Measurements from ENCODE around the gene RBMS3.

The RBMS3 gene

DNA sequence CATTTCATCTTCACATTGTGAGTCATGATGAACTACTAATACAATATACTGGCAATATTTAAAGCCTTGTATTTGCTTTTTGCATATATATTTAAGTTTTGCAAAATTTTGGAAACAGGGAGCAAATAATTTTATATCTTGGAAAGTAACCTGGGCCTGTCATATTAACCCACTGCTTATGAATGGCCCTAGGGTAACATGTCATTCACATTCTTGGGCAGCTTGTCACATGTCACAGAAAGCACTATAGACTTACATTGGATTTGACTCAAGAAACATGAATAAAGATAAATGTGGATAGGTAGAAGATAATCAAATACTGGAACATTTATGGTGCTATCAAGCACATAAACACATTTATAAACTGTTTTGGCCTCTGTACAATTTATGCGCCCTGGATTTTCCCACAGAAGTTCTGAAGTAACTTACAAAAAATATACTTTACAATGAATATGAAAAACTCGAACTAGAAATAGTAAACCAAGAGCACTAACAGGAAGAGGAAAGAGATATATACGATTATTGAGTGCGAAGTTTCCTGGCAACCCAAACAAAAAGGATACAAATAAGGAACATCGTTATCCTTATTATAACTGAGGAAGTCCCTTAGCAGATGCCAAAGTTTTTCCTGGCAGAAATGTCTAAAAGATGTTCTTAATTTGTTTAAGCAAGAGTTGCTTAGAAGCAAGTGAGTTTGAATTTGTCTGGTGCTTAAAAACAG lies 257.2 kb downstream of the RBMS3 start:
- no peak for DNase-seq

DNA sequence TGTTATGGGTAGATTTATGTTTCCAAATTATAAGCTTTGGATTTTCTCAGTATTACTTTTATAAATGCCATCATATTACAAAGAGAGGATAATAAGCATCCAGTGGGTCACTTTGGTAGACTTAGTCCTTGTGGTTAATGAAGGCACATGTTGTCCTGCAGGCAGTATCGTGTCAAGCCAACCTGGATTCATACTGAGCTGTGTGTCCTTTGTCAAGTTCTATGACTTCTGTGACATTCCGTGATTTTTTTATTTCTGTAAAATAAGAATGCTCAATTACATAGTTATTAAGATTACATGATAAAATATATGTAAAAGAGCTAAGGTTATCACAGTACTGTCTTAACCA lies 257.7 kb downstream of the RBMS3 start:
- no peak for DNase-seq

- no peak for DNase-seq
These were observed 259.7 kb downstream of the RBMS3 start for GRCh38 chr3:29540544-29540943.

GRCh38 chr3:29544701-29545363 lies 264.0 kb downstream of the RBMS3 start:
- DNase-seq, result no peak

- no peak for DNase-seq
These were observed 264.7 kb downstream of the RBMS3 start for GRCh38 chr3:29545615-29546014.

GRCh38 chr3:29552051-29552450 lies 271.2 kb downstream of the RBMS3 start:
- DNase-seq, result no peak

DNA sequence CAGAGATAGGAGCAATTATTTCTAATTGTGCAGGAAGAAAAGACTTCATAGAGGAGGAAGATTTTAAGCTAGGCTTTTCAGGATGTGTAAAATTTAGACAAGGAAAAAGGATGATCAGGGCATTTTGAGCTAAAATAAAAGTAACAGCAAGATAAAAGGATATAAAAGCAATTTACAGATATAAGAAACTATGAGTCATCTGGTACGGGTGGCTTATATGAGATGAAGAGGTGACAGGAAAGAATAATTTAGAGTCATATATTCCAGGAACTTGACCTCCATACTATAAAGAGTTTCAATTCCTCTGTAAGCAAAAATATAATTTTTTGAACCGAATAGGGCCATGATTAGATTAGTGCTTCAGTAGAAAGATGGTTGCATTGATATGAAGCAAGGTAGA lies 273.7 kb downstream of the RBMS3 start:
- DNase-seq, result no peak

DNA sequence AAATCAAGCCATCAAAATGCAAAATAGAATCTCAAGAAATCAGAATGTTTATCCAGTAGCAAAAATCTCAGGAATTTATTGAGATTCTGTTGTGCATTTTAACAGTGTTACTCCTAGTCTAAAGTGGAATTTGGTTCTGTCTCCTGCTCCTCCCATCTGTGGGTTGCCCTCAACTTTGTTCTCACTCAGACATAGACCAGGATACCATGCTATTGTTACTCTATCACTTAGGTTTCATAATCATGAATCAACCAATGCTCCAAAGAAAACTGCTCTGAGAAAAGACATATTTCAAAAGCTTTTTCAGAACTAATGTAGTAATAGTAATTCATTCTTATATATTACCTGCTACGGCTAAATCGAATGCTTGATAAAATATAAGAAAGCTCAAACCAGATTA lies 274.7 kb downstream of the RBMS3 start:
- DNase-seq, result no peak

DNA sequence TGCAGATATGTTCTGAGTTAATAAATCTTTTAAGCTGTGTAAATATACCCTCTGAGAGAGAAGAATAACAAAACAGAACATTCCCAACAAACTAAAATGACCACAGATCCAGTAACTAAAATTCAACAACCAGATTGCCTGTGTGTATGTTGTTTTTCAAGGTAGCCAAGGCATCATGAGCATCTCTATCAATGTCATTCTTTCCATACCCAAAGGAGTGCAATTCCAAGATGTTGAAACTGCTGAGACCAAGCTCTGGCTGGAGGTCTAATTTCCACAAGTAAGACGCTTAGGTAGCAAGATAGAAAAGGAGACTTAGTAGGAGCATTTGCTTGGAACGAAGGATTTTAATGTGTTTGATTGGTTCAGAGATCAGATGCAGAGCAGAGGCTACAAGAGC lies 276.3 kb downstream of the RBMS3 start:
- no peak for DNase-seq

DNA sequence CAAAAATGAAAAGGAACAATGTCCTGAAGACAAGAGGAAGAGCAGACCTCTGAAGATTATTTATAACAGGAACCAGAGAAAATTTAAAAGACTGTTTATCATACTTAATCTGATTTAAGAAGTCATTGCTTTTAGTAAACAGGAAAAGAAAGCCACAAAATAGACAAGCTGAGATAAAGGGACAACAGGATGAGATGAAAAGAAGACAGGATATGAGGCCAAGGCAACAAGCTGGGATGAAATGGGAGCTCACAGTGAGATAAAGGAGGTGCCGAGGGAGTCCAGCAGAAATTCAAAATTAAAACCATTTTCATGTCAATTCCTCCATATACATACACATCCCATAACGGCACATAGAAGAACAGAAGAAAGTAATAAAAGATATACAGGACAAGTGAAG lies 277.0 kb downstream of the RBMS3 start:
- DNase-seq, result no peak

GRCh38 chr3:29559741-29560465 lies 279.0 kb downstream of the RBMS3 start:
- DNase-seq, result no peak

DNA sequence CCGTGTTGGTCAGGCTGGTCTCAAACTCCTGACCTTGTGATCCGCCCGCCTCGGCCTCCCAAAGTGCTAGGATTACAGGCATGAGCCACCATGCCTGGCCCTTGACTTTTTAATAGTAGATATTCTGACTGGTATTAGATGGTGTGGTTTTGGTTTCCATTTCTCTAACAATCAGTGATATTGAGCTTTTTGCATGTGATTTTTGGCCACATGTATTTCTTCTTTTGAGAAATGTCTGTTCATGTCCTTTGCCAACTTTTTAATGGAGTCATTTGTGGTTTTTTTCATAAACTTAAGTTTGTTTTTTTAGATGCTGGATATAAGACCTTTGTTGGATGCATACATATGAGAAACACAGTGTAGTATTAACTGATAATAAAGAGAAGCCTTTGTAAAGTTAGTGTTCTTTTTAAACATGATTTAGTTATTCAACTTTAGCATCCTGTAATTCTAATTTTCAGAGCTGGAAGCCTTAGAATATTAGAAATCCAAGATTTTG lies 280.8 kb downstream of the RBMS3 start:
- no peak for DNase-seq

- no peak for DNase-seq
These were observed 284.4 kb downstream of the RBMS3 start for GRCh38 chr3:29565236-29565635.

- DNase-seq, result no peak
These were observed 286.6 kb downstream of the RBMS3 start for GRCh38 chr3:29567501-29567900.

- DNase-seq, result no peak
These were observed 287.5 kb downstream of the RBMS3 start for GRCh38 chr3:29568355-29568754.

GRCh38 chr3:29576181-29576580 lies 295.3 kb downstream of the RBMS3 start:
- DNase-seq, result no peak

DNA sequence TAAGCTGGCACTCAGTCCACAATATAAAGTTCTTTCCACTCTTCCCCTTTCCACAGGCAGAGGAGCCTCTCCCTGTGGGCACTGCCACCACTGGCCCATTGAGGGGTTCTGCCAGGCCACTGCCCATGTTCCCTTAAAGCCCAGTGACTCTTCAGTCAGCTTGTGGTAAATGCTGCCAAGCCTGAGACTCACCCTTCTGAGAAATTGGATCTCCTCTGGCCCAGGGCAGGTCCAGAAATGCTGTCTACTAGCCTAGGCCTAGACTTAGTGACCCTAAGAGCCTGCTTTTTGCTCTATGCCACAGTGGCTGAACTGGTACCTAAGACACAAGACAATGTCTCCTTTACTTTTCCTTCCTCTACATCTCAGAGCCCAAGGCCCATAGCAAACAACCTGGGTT lies 295.8 kb downstream of the RBMS3 start:
- no peak for DNase-seq

DNA sequence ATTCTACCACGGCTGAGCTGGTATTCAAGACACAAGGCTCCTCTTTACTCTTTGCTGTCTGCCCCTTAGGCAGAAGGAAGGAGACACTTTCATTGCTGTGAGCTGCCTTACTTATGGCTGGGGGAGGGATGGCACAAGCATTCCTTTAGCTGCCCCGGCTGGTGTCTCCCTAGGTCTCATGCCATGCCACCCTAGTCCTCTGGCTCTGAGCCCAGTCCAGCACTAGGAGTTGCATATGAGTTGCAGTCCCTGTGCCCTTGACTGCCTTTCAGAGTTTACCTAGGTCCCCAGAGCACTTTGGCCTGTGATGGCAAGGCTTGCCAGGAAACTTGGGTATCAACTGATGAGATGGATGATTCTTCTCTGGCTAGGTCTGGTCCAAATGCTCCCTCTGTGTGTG lies 296.4 kb downstream of the RBMS3 start:
- DNase-seq, result no peak

- DNase-seq, result no peak
These were observed 300.4 kb downstream of the RBMS3 start for GRCh38 chr3:29581311-29581710.

DNA sequence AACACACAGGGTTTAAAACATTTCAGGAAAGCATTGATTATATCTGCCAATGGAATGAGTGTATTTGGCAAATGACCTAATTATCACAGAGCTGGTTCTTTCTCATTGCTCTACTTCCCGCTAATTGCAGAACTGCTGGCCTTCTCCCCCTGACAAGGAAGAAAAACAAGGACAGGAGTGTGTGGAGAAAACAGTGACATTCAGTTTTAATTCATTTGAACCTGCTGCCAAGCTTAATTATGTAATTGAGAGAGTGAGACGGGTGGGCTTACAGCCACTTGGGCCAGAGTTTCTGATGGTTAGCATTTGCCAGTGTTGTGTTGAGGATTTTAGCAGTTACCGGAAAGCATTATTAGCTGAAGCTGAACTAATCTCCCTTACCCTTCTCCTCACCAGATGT lies 301.4 kb downstream of the RBMS3 start:
- DNase-seq, result no peak

DNA sequence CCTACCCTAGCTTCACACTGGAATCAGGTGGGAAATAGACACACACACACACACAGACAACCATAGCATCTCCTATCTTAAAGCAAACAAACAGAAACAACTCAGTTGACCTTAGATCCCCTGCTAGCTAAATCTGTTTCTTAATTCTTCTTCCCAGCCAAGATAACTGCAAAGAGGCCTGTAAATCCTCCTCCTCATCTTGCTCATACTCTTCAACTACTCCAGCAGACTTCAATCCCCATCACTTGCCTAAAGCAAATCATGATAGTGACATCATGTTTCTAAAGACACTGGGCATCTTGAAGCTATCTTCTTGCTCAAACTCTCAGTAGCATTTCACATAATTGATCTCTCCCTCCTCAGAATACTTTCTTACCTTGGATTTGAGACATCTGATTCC lies 303.0 kb downstream of the RBMS3 start:
- no peak for DNase-seq

DNA sequence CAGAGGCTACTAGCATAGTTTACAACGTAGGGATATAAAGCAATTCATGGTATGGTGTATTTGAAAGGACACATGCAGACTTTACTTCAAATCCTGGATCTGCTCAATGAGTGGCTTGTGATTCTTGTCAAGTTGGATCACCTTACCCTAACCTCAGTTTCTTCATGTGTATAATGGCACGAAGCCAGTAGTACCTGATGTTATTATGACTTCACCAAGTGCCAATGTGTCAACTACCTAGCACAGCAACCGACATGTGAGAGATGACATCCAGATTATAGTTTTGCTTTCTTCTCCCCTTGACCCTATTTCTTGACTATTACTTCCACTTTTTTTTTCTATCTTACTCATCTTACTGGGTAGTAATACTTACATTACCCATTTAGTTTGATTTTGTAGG lies 304.5 kb downstream of the RBMS3 start:
- no peak for DNase-seq

- DNase-seq, result no peak
These were observed 306.5 kb downstream of the RBMS3 start for GRCh38 chr3:29587340-29587739.

- no peak for DNase-seq
These were observed 309.1 kb downstream of the RBMS3 start for GRCh38 chr3:29590012-29590411.

Measured in T-helper 2 cell (primary cell).